DMS79 treated with DMSO at 0.1 percent for 48 hours (cell line): ENCODE results near the gene C16orf87.

Source experiments
- DNase-seq: peaks from one replicate; lab custom pipeline; 2025; lab: John Stamatoyannopoulos, UW

The C16orf87 gene

DNA sequence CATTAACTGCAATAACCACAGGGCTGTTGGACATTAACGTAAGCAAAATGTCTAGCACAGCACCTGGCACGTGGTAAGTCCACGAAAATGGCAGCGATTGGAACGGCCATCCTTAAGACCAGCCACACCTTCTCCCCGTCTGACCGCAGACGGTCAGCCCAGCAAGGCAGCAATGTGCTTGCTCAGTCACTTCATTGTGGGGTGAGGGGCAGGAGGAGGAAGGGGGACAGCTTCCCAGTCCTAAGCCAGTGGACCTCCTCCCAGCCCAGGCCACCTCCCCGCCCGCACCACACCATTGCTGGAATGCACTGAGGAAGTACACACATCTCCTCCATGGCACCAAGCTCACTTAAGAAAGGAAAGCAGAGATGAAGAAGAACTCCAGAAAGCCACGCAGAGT is 74.2 kb downstream of the C16orf87 start:
- no peak for DNase-seq

DNA sequence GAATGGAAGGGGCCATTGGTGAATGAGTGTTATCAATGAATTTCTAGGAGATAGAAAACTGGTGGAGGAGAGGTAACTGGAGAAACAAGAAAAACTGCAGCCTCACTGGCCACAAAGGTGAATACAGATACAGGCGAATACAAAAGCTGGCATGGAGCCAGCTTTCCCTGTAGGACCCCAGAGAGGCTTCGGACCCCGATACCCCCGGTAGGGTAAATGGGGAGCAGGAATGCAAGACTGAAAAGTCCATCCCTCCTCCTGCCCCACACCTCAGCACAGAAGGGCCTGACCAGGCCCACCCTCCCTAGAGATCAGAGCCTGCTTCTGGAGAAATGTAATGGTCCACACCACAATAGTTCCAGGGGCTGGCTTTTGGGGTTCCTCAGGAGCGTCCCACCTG is 78.0 kb downstream of the C16orf87 start:
- no peak for DNase-seq

DNA sequence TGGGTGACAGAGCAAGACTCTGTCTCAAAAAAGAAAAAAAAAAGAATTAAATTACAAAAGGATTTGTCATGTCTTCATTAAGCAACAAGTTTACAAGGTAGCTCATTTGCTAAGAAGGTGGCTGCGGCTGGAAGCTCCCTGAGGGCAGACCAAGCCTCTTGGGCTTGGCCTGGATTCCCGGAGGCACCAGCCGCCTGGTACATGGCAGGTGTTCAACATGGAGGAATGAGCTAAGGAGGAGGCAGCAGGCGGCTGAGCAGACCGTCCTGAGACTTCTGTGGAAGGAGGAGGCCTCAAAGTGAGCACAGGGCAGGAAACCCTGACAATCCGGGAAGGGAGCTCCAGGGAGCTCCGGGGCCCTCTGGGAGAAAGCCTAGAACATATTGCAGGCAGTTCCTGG is 79.6 kb downstream of the C16orf87 start:
- no peak for DNase-seq

DNA sequence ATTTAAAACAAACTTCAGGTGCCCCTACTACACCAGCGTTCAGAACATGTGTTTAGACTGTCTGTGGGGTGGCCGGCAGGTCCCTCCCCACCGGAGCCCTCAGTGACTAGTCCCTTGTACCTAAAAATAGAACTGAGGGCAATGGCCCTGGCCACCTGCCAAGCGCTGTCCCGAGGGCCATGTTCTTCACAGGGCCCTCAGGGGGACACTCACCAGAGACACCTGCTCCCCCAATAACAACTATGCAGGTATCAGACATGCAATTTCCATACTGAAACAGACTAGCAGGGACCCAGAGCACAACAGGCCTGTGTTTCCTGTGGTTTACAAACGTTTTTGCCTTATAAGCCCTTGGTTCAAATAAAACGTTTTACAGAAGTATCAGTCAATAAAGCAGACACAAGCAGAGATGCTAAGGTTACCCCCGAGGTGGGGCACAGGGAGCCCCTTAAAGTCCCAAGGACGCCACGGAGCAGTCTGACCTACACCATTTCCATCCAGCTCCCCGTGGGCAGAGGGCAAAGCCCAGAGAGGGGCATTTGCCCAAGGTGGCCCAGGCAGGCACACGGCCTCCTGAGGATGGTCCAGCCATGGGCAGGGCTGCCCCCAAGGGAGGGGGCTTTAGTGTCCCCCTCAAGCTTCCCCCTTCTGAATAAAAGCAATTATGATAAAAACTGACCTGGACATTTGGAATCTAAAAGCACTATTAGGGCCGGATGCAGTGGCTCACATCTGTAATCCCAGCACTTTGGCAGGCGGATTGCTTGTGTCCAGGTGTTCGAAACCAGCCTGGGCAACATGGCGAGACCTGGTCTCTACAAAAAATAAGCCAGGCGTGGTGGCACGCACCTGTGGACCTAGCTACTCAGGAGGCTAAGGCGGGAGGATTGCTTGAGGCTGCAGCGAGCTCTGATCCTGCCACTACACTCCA is 81.9 kb downstream of the C16orf87 start:
- DNase-seq = peak; percentile 46

DNA sequence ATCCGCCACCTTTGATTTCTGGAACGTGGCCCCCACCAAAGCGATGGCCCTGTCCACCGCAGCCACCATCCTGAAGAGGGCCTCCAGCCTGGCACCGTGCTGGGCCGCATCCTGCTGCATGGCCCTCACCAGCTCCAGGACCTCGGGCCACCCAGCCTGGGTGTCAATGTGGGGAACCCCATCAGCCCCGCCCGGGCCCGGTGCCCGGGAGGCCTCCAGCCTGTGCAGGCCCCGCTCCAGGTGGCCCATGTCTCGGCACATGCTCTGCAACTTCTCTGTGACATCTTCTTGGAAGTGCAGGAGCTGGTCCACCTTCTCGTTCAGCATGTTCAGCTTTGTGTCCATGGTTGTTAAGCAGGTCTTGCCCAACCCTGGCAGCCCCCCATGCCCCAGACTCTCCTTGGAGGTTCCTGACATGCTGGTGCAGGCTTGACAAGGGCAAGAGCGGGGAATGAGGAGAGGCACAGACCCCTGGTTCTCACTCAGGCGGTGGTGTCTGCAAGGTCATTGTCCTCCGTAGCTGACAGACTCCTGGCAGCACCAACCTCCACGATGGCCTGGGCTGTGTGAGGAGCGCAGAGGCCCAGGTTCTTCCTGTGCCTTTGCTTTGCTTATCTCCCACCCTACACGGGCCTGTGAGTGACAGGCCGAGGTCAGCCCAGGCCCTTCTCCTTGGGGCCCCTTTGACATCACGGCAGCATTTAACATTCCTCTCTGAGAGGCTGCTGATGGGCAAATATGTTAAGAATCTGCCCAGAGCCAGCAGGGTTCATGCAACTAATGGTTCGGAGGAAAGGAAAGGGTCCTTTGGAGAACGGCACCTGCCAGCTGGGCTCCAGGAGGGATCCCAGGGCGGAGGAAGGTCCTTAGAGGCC is 83.0 kb downstream of the C16orf87 start, which contains the start of gene MYLK3:
MYLK3 (minus strand) TSS at position 568 of the 875 bp plus-strand sequence; CDS start at position 417, 151 bp downstream.
- no peak for DNase-seq

DNA sequence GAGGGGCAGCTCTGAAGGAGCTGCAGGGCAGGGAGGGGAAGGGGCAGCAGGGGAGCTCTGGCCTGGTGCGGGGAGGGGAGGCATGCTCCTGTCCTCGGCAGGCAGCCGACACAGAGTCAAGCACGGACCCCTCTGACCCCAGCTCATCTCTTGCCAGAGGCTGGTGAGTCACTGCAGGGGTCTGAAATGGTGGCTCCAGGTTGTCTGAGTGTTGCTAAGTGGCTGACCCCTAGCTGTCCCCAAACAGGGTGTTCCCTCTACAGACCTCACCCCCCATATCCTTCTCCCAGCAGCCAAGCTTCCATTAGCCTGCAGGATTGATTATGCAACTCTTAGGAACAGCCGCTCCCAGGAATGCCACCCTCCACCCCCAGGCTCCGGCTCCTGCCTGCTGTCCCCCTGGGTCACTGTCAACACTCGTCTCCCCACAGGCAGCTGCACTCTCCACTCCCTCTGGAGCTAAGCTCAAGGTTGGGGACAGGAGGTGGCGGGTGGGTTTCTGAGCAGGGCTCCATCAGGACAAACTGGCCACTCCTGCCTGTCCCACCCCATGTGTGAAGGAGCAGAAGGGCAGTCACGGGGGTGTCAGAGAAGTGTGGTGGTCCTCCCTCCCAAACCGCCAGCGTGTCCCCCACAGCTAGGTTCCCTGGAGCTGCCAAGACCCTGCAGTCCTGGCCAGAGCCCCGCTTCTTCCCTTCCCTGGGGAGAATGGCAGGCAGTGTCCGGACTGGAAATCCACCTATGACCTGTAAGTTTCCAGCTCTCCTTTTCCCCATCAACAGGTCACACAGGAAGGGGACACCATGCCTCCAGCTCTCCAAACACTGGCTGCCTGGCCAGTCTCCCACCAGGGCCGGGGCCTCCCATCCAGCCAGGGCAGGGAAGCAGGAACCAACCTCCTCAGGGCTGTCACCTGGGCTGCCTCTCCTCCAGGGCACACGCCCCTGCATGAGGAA is 83.9 kb downstream of the C16orf87 start:
- no peak for DNase-seq
